GM23248 (cell line): Measurements from ENCODE around the gene REPS2. TPM values are rescaled to one million over a fixed set of nuclear protein-coding genes. Genes with fewer than 3 reads are reported as not detected.

ENCODE experiments used
- DNase-seq: peaks from one replicate; pipeline ENCODE4 v3.0.0-alpha.2; 2015
- H2AFZ ChIP-seq: fragments of 200-600 bp; sonication (generic); 2 replicates; pipeline ENCODE4 v1.6.1; 2016; ENCODE audit warnings: antibody characterized with exemption
- H3F3A ChIP-seq: fragments of 200-600 bp; sonication (generic); 2 replicates; pipeline ENCODE4 v1.6.1; 2016; ENCODE audit warnings: mild to moderate bottlenecking, antibody characterized with exemption, mixed run types; ENCODE audit not compliant: insufficient read depth
- H3K27ac ChIP-seq: fragments of 200-600 bp; sonication (generic); 2 replicates; pipeline ENCODE4 v1.5.1; 2016; ENCODE audit warnings: mild to moderate bottlenecking
- H3K27me3 ChIP-seq: fragments of 200-600 bp; sonication (generic); replicated peaks from 2 replicates; pipeline ENCODE4 v1.6.1; 2016; ENCODE audit warnings: mild to moderate bottlenecking; ENCODE audit not compliant: insufficient read depth
- H3K36me3 ChIP-seq: fragments of 200-600 bp; sonication (generic); 2 replicates; pipeline ENCODE4 v1.6.1; 2016; ENCODE audit warnings: low read depth, mild to moderate bottlenecking
- H3K4me1 ChIP-seq: fragments of 200-600 bp; sonication (generic); 2 replicates; pipeline ENCODE4 v1.6.1; 2016; ENCODE audit warnings: mild to moderate bottlenecking; ENCODE audit not compliant: insufficient read depth
- H3K4me2 ChIP-seq: fragments of 200-600 bp; sonication (generic); one replicate; pipeline ENCODE4 v1.6.1; 2016; ENCODE audit warnings: mild to moderate bottlenecking; ENCODE audit not compliant: unreplicated experiment
- H3K4me3 ChIP-seq: fragments of 200-600 bp; sonication (generic); 2 replicates; pipeline ENCODE4 v1.5.1; 2016; ENCODE audit warnings: mild to moderate bottlenecking
- H3K79me2 ChIP-seq: fragments of 200-600 bp; sonication (generic); 2 replicates; pipeline ENCODE4 v1.6.1; 2016; ENCODE audit warnings: mild to moderate bottlenecking; ENCODE audit not compliant: insufficient read depth
- H3K9ac ChIP-seq: fragments of 200-600 bp; sonication (generic); 2 replicates; pipeline ENCODE4 v1.6.1; 2016; ENCODE audit warnings: mild to moderate bottlenecking
- H3K9me2 ChIP-seq: fragments of 200-600 bp; sonication (generic); 2 replicates; pipeline ENCODE4 v1.6.1; 2016; ENCODE audit warnings: mixed run types, mild to moderate bottlenecking, moderate library complexity; ENCODE audit not compliant: insufficient read depth
- H3K9me3 ChIP-seq: fragments of 200-600 bp; sonication (generic); one replicate; pipeline ENCODE4 v1.6.1; 2017; ENCODE audit warnings: low read depth
- H4K20me1 ChIP-seq: fragments of 200-600 bp; sonication (generic); 2 replicates; pipeline ENCODE4 v1.6.0; 2016; ENCODE audit not compliant: insufficient read depth
- EZH2 ChIP-seq: fragments of 200-600 bp; sonication (generic); IDR thresholded peaks from 2 replicates; pipeline ENCODE4 v1.6.1; 2018; ENCODE audit warnings: antibody characterized with exemption, mild to moderate bottlenecking; ENCODE audit not compliant: insufficient read depth, poor library complexity, severe bottlenecking
- EZH2phosphoT487 ChIP-seq: fragments of 200-600 bp; sonication (generic); IDR thresholded peaks from 2 replicates; pipeline ENCODE4 v1.6.1; 2018; ENCODE audit warnings: antibody characterized with exemption, moderate library complexity, mild to moderate bottlenecking, low read depth; ENCODE audit not compliant: insufficient read depth
- WGBS, 2 experiments: methylation state at CpG; one replicate each; pipeline ENCODE4 v1.1.6; 2015 to 2017; ENCODE audit warnings: low lambda C conversion rate in 2 of 2, low coverage in 1 of 2; ENCODE audit errors: missing lambda C conversion rate in 2 of 2; 5-methylcytosine and 5-hydroxymethylcytosine counted together
- in situ Hi-C: fragments of 300-500 bp; cut with MboI; formaldehyde crosslinking; loops from 2 replicates; pipeline ENCODE4 v1.15.0; 2020
- polyA plus RNA-seq: library from polyadenylated mRNA; unstranded; fragments of >200 nt; fragmentation: Nextera tagmentation; extraction: Ambion mirVana; gene quantifications from 2 replicates; pipeline ENCODE4 v1.2.1, GENCODE V29; 2016
- total RNA-seq: library from RNA; depleted of rRNA; stranded (reverse); fragments of >200 nt; shearing (Covaris generic); gene quantifications from 2 replicates; pipeline ENCODE4 v1.2.3, GENCODE V29; 2014

REPS2 gene
- total and polyA plus RNA-seq, 2 experiments from 2014 or later, result 0.03 to 0.11 TPM

GRCh38 chrX:16977771-16978170 is 31.3 kb downstream of the REPS2 start:
- no peaks in the 10 kb centered on the region for H3K9me3 ChIP-seq
- no peak overlapping the region for H3K9ac ChIP-seq
- no peaks in the 10 kb centered on the region for H3F3A ChIP-seq
- H4K20me1 ChIP-seq, result no peaks in the 10 kb centered on the region
- no peak for DNase-seq
- TF ChIP-seq EZH2phosphoT487 (no peak), EZH2 (no peak)
- no peaks in the 10 kb centered on the region for H3K4me1 ChIP-seq
- H3K36me3 ChIP-seq, result no peaks in the 10 kb centered on the region
- no peaks in the 10 kb centered on the region for H3K79me2 ChIP-seq
- no peak overlapping the region for H2AFZ ChIP-seq
- no peaks in the 10 kb centered on the region for H3K9me2 ChIP-seq
- H3K27me3 ChIP-seq, result no peaks in the 10 kb centered on the region
- in situ Hi-C loops, result no loop called here
- no peak overlapping the region for H3K27ac ChIP-seq
- no peak overlapping the region for H3K4me3 ChIP-seq
- no peak overlapping the region for H3K4me2 ChIP-seq

- 2 to 3% methylated on average over 3 of the region's 3 CpGs for WGBS, 2 experiments
- Histone ChIP-seq H3K4me3 (no peak overlapping the region), H3K4me1 (no peaks in the 10 kb centered on the region), H4K20me1 (no peaks in the 10 kb centered on the region), H3K9ac (no peak overlapping the region), H3K36me3 (no peaks in the 10 kb centered on the region), H3K4me2 (no peak overlapping the region), H3K27me3 (no peaks in the 10 kb centered on the region), H2AFZ (no peak overlapping the region), H3F3A (no peaks in the 10 kb centered on the region), H3K79me2 (no peaks in the 10 kb centered on the region), H3K9me3 (no peaks in the 10 kb centered on the region), H3K27ac (no peak overlapping the region), H3K9me2 (no peaks in the 10 kb centered on the region)
- no peak for TF ChIP-seq EZH2phosphoT487
- no peak for TF ChIP-seq EZH2
- DNase-seq, result no peak
- in situ Hi-C loops, result no loop called here
Observed at GRCh38 chrX:16978193-16978984, 31.9 kb downstream of the REPS2 start.

- Histone ChIP-seq H3K4me2 (no peak overlapping the region), H3K79me2 (no peaks in the 10 kb centered on the region), H2AFZ (no peak overlapping the region), H3K27ac (no peak overlapping the region), H3F3A (no peaks in the 10 kb centered on the region), H3K9me2 (no peaks in the 10 kb centered on the region), H3K9me3 (no peaks in the 10 kb centered on the region), H3K4me1 (no peaks in the 10 kb centered on the region), H3K9ac (no peak overlapping the region), H3K36me3 (no peaks in the 10 kb centered on the region), H3K4me3 (no peak overlapping the region), H3K27me3 (no peaks in the 10 kb centered on the region), H4K20me1 (no peaks in the 10 kb centered on the region)
- in situ Hi-C loops, result no loop called here
- no peak for TF ChIP-seq EZH2phosphoT487
- TF ChIP-seq EZH2, result no peak
- 16 to 27% methylated on average over 1 of the region's 1 CpG for WGBS, 2 experiments
- DNase-seq, result no peak
Observed at GRCh38 chrX:16979226-16979625, 32.8 kb downstream of the REPS2 start.

GRCh38 chrX:16981209-16981608 is 34.8 kb downstream of the REPS2 start:
- TF ChIP-seq EZH2, result no peak
- TF ChIP-seq EZH2phosphoT487, result no peak
- no peaks in the 10 kb centered on the region for H3K79me2 ChIP-seq
- no peaks in the 10 kb centered on the region for H3F3A ChIP-seq
- no peaks in the 10 kb centered on the region for H3K9me2 ChIP-seq
- H3K27ac ChIP-seq, result no peak overlapping the region
- H3K27me3 ChIP-seq, result no peaks in the 10 kb centered on the region
- H2AFZ ChIP-seq, result no peak overlapping the region
- no peak overlapping the region for H3K4me2 ChIP-seq
- no peak for DNase-seq
- H4K20me1 ChIP-seq, result no peaks in the 10 kb centered on the region
- H3K36me3 ChIP-seq, result no peaks in the 10 kb centered on the region
- WGBS, 2 experiments, result 53 to 80% methylated on average over 1 of the region's 1 CpG
- no peaks in the 10 kb centered on the region for H3K9me3 ChIP-seq
- no peak overlapping the region for H3K4me3 ChIP-seq
- H3K4me1 ChIP-seq, result no peaks in the 10 kb centered on the region
- in situ Hi-C loops, result no loop called here
- H3K9ac ChIP-seq, result no peak overlapping the region

GRCh38 chrX:16981980-16982379 is 35.5 kb downstream of the REPS2 start:
- Histone ChIP-seq H3K36me3 (no peaks in the 10 kb centered on the region), H3K27me3 (no peaks in the 10 kb centered on the region), H3K4me1 (no peaks in the 10 kb centered on the region), H3K27ac (no peak overlapping the region), H3K4me3 (no peak overlapping the region), H3K9ac (no peak overlapping the region), H3K79me2 (no peaks in the 10 kb centered on the region), H3K4me2 (no peak overlapping the region), H2AFZ (no peak overlapping the region), H3K9me2 (no peaks in the 10 kb centered on the region), H3F3A (no peaks in the 10 kb centered on the region), H4K20me1 (no peaks in the 10 kb centered on the region), H3K9me3 (no peaks in the 10 kb centered on the region)
- TF ChIP-seq EZH2phosphoT487, result no peak
- TF ChIP-seq EZH2, result no peak
- in situ Hi-C loops, result no loop called here
- no peak for DNase-seq
